ENCODE results near the gene ORAI3. TPM values are rescaled to one million over a fixed set of nuclear protein-coding genes. Genes with fewer than 3 reads are reported as not detected.

ORAI3 gene
- total and polyA plus RNA-seq, 2 of the 13 experiments (the other 11 are each of a cell fraction or from before 2014, with no cell fraction given) = 11.4 to 32.0 TPM

DNA sequence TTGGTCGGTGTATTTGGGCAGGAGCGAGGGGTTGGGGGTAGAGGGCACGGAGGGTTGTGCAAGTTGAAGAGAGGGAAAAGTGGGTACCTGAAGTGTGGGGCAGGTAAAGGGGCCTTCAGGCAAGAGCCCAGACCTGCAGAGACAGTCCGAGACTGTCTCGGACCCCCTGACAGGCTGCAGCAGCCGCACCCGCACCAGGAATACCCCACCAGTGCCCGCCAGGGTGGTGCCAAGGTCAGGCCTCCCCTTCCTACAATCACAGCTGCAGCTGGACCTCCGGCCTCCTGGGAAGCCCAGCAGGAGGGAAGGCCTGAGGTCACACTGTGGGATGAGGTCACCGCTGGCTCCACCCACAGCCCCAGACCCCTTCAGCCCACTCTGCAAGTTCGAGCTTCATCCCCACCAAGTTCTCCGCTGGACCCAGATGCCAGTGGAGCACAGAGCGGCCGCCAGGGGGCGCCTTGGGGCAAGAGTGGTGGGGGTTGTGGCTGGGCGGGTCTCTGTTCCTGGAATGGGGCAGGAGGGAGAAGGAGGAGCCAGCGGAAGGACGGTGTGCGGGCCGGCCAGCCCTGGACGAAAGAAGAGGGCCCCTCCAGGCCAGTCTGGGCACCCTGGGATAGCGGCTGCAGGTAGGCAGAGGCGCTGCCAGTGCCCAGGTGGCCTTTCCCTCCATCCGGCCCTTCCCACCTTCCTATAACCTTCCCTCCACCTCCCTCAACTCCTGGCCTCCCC is 36.0 kb downstream of the ORAI3 start, which contains the start of gene HSD3B7 (continued):
- TF ChIP-seq, protein P1, sequence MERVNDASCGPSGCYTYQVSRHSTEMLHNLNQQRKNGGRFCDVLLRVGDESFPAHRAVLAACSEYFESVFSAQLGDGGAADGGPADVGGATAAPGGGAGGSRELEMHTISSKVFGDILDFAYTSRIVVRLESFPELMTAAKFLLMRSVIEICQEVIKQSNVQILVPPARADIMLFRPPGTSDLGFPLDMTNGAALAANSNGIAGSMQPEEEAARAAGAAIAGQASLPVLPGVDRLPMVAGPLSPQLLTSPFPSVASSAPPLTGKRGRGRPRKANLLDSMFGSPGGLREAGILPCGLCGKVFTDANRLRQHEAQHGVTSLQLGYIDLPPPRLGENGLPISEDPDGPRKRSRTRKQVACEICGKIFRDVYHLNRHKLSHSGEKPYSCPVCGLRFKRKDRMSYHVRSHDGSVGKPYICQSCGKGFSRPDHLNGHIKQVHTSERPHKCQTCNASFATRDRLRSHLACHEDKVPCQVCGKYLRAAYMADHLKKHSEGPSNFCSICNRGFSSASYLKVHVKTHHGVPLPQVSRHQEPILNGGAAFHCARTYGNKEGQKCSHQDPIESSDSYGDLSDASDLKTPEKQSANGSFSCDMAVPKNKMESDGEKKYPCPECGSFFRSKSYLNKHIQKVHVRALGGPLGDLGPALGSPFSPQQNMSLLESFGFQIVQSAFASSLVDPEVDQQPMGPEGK (CRISPR knock-in tag; IDR thresholded peaks at IDR 0.05) = peak; percentile 84
- TF ChIP-seq KDM4B (CRISPR knock-in tag; IDR thresholded peaks at IDR 0.05) (peak; percentile 67; the same call in 1 of the 2 replicates), ELF3 (CRISPR knock-in tag; IDR thresholded peaks at IDR 0.05) (peak; percentile 46; the same call in 1 of the 2 replicates), SALL2 (CRISPR knock-in tag; IDR thresholded peaks at IDR 0.05) (peak; percentile 39; the same call in 1 of the 2 replicates), MIER2 (CRISPR knock-in tag; IDR thresholded peaks at IDR 0.05) (peak; percentile 66), ZNF567 (CRISPR knock-in tag; IDR thresholded peaks at IDR 0.05; ENCODE audit: borderline replicate concordance) (peak; percentile 80; the same call in 1 of the 2 replicates), ISL2 (CRISPR knock-in tag; IDR thresholded peaks at IDR 0.05) (peak; percentile 75), NCOA1 (CRISPR knock-in tag; IDR thresholded peaks at IDR 0.05) (no peak), AKAP8 (CRISPR knock-in tag; IDR thresholded peaks at IDR 0.05) (peak; percentile 48; the same call in 1 of the 2 replicates), MXI1 (IDR thresholded peaks at IDR 0.05; ENCODE audit: borderline replicate concordance, low read depth, low read length) (peak; percentile 77; the same call in 2 of the 3 replicates), AGO2 (optimal IDR thresholded peaks at IDR 0.05; ENCODE audit: low read depth, low read length) (peak; percentile 96), ZBTB3 (CRISPR knock-in tag; IDR thresholded peaks at IDR 0.05; ENCODE audit: borderline replicate concordance, low read depth) (no peak), PCBP1 (IDR thresholded peaks at IDR 0.05; ENCODE audit: borderline replicate concordance, low read depth, low read length) (peak; percentile 96), ZNF160 (CRISPR knock-in tag; IDR thresholded peaks at IDR 0.05) (peak; percentile 27), ZNF670 (CRISPR knock-in tag; IDR thresholded peaks at IDR 0.05; ENCODE audit: borderline replicate concordance) (no peak; the same call in 1 of the 2 replicates), GABPA (IDR thresholded peaks at IDR 0.05; ENCODE audit: low read depth, low read length) (no peak), GABPA (CRISPR knock-in tag; IDR thresholded peaks at IDR 0.05; ENCODE audit: low read depth) (peak; percentile 61), ZNF331 (CRISPR knock-in tag; IDR thresholded peaks at IDR 0.05) (peak; percentile 13; the same call in 1 of the 2 replicates), GATA4 (IDR thresholded peaks at IDR 0.05; ENCODE audit: borderline replicate concordance, low read depth) (no peak), ZC3H13 (CRISPR knock-in tag; IDR thresholded peaks at IDR 0.05) (peak; percentile 9; the same call in 1 of the 2 replicates), KAT7 (CRISPR knock-in tag; IDR thresholded peaks at IDR 0.05; ENCODE audit: borderline replicate concordance) (peak; percentile 59; the same call in 1 of the 2 replicates), ZNF768 (CRISPR knock-in tag; IDR thresholded peaks at IDR 0.05) (peak; percentile 87), RFXANK (CRISPR knock-in tag; IDR thresholded peaks at IDR 0.05) (0 out of 2 replicates have a peak, but pooled peaks have one; percentile 41)
- TF ChIP-seq, protein P2, sequence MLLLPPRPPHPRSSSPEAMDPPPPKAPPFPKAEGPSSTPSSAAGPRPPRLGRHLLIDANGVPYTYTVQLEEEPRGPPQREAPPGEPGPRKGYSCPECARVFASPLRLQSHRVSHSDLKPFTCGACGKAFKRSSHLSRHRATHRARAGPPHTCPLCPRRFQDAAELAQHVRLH (CRISPR knock-in tag; IDR thresholded peaks at IDR 0.05; ENCODE audit: borderline replicate concordance, low read depth) = peak; percentile 74; the same call in 1 of the 2 replicates
- TF ChIP-seq, protein P3, sequence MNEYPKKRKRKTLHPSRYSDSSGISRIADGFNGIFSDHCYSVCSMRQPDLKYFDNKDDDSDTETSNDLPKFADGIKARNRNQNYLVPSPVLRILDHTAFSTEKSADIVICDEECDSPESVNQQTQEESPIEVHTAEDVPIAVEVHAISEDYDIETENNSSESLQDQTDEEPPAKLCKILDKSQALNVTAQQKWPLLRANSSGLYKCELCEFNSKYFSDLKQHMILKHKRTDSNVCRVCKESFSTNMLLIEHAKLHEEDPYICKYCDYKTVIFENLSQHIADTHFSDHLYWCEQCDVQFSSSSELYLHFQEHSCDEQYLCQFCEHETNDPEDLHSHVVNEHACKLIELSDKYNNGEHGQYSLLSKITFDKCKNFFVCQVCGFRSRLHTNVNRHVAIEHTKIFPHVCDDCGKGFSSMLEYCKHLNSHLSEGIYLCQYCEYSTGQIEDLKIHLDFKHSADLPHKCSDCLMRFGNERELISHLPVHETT (CRISPR knock-in tag; conservative IDR thresholded peaks at IDR 0.05) = peak; percentile 77
- TF ChIP-seq, protein P4, sequence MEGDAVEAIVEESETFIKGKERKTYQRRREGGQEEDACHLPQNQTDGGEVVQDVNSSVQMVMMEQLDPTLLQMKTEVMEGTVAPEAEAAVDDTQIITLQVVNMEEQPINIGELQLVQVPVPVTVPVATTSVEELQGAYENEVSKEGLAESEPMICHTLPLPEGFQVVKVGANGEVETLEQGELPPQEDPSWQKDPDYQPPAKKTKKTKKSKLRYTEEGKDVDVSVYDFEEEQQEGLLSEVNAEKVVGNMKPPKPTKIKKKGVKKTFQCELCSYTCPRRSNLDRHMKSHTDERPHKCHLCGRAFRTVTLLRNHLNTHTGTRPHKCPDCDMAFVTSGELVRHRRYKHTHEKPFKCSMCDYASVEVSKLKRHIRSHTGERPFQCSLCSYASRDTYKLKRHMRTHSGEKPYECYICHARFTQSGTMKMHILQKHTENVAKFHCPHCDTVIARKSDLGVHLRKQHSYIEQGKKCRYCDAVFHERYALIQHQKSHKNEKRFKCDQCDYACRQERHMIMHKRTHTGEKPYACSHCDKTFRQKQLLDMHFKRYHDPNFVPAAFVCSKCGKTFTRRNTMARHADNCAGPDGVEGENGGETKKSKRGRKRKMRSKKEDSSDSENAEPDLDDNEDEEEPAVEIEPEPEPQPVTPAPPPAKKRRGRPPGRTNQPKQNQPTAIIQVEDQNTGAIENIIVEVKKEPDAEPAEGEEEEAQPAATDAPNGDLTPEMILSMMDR (CRISPR knock-in tag; IDR thresholded peaks at IDR 0.05) = peak; percentile 95
